Parathyroid adenoma (tissue), 2 donors: ENCODE results near the gene SDC4.

ENCODE experiments used
- H2AFZ ChIP-seq: fragments of 300-600 bp; sonication (generic); one replicate; pipeline ENCODE4 v1.7.0; 2017; ENCODE audit warnings: antibody characterized with exemption, mild to moderate bottlenecking
- H3K27ac ChIP-seq: fragments of 300-600 bp; sonication (generic); one replicate; pipeline ENCODE4 v1.7.0; 2017
- H3K27me3 ChIP-seq: fragments of 300-600 bp; sonication (generic); one replicate; pipeline ENCODE4 v1.7.0; 2017; ENCODE audit warnings: low read length; ENCODE audit not compliant: control insufficient read depth, insufficient read depth
- H3K36me3 ChIP-seq: fragments of 300-600 bp; sonication (generic); one replicate; pipeline ENCODE4 v1.7.0; 2017; ENCODE audit warnings: low read length; ENCODE audit not compliant: control insufficient read depth, insufficient read depth
- H3K4me1 ChIP-seq: fragments of 300-600 bp; sonication (generic); one replicate; pipeline ENCODE4 v1.7.0; 2017; ENCODE audit warnings: control low read depth
- H3K4me2 ChIP-seq: fragments of 300-600 bp; sonication (generic); one replicate; pipeline ENCODE4 v1.7.0; 2017; ENCODE audit warnings: low read length
- H3K4me3 ChIP-seq: fragments of 300-600 bp; sonication (generic); one replicate; pipeline ENCODE4 v1.7.0; 2017; ENCODE audit warnings: low read depth, low read length
- H3K79me2 ChIP-seq: fragments of 300-600 bp; sonication (generic); one replicate; pipeline ENCODE4 v1.7.0; 2017; ENCODE audit warnings: control low read depth
- H3K9ac ChIP-seq: fragments of 300-600 bp; sonication (generic); one replicate; pipeline ENCODE4 v1.7.0; 2017; ENCODE audit warnings: mild to moderate bottlenecking
- H3K9me3 ChIP-seq: fragments of 300-600 bp; sonication (generic); one replicate; pipeline ENCODE4 v1.7.0; 2017; ENCODE audit warnings: low read length; ENCODE audit not compliant: control insufficient read depth
- TF ChIP-seq, protein P1 (sequence below): fragments of 300-600 bp; sonication (generic); IDR thresholded peaks from one replicate; pipeline ENCODE4 v1.7.0; 2017; ENCODE audit warnings: antibody characterized with exemption, mild to moderate bottlenecking
- donor health status: primary hyperparathyroidism.

The SDC4 gene

DNA sequence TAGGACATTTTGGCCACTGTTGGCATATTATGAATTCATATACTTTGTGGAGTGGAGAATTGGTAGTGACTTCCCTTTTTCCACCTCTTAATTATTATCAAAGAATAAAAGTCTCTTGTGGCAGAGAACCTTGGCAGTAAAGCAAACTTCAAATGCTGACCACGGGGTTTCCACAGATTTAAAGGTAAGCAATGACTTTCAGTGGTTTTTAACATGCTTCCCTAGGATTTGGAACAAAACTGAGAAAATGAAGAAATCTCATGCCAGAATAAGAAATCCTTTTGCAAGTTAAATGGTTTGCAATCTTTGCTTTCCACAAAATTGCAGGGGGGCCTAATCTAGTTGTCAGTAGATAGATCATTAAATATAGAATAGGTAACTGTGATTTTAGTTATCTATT lies 2.0 kb upstream of the SDC4 start:
- Histone ChIP-seq H3K9ac (no peak overlapping the region), H3K27ac (no peak overlapping the region), H3K27me3 (no peaks in the 10 kb centered on the region), H3K36me3 (no peaks in the 10 kb centered on the region), H3K9me3 (no peaks in the 10 kb centered on the region), H3K4me3 (no peak overlapping the region), H2AFZ (peak overlapping the region; percentile 16), H3K4me1 (peaks cover 10% of the 10 kb centered on the region), H3K4me2 (no peak overlapping the region), H3K79me2 (no peaks in the 10 kb centered on the region)
- TF ChIP-seq, protein P1, sequence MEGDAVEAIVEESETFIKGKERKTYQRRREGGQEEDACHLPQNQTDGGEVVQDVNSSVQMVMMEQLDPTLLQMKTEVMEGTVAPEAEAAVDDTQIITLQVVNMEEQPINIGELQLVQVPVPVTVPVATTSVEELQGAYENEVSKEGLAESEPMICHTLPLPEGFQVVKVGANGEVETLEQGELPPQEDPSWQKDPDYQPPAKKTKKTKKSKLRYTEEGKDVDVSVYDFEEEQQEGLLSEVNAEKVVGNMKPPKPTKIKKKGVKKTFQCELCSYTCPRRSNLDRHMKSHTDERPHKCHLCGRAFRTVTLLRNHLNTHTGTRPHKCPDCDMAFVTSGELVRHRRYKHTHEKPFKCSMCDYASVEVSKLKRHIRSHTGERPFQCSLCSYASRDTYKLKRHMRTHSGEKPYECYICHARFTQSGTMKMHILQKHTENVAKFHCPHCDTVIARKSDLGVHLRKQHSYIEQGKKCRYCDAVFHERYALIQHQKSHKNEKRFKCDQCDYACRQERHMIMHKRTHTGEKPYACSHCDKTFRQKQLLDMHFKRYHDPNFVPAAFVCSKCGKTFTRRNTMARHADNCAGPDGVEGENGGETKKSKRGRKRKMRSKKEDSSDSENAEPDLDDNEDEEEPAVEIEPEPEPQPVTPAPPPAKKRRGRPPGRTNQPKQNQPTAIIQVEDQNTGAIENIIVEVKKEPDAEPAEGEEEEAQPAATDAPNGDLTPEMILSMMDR: no peak

DNA sequence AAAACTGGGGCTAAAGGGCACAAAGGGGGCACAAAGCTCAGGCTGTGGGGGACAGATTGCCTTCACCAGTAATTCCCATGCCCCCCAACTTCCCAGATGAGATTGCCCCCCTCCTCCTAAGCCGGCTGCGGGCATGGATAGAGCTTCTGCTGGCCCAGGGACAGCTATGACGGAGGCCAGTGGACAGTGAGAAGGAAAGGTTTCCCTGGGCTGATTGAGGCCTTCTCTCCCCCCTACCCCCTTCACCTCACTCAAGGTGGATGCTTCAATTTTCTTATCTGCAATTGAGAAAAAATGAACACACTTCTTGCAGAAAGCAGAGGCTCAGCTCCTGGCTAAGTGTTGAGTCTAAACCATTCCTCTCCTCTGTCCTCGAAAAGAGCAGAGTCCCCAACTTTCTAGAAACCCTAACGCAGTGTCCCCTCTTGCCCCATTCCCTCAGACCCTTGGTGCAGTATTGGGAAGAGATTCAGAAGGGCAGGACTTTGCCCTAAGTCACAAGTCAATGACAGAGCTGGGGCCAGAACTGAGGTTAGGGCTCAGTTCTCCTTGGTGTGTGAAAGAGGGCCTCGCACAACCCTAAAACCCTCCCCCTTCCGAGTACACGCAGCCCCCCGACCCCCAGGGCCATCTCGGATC lies 808 bp downstream of the SDC4 start:
- Histone ChIP-seq H3K9me3 (no peaks in the 10 kb centered on the region), H3K9ac (peak overlapping the region; percentile 56), H3K79me2 (no peaks in the 10 kb centered on the region), H3K27me3 (no peaks in the 10 kb centered on the region), H3K4me3 (peak overlapping the region; percentile 75), H3K4me2 (peak overlapping the region; percentile 92), H3K4me1 (peaks cover 31% of the 10 kb centered on the region), H3K36me3 (no peaks in the 10 kb centered on the region), H3K27ac (peak overlapping the region; percentile 34), H2AFZ (peak overlapping the region; percentile 87)
- TF ChIP-seq, protein P1: no peak

DNA sequence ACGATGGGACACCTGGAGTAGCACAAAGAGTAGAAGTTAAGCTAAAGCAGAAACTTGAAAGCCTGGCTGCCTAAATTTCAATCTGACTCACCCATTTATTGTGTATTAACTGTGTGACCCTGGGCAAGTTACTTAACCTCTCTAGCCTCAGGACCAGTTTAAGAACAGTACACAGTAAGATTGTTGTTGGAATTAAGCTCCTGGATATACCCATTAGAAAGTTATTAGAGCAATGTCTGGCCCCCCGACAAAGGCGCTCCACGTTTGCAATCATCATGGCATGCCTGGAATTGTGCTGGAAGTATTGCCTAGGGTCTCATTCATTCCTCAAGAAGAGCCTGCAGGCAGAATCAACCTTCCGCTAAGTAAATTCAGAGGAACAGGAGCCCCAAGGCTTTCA lies 1.4 kb downstream of the SDC4 start:
- peak overlapping the region; percentile 75 for H3K4me3 ChIP-seq
- TF ChIP-seq, protein P1: no peak

DNA sequence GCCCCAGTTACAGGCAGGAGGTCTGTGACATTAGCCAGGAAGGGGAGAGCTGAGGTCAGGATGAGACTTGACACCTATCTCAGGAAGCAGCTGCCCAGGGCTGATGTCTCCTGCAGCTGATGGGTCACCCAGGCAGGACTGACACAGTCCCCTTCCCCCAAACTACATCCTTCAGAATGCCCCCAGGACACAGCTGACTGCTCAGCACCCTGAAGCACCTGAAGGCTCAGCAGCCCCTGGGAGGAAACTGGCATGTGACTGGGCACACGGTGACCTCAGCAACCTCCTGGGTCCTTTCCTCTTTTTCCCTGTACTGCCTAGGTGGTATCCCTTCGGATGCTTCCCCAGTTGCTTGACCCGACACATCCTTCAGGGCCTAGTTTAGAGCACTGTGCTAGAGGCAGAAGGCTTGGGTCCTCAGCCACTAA lies 1.9 kb downstream of the SDC4 start:
- H3K79me2 ChIP-seq: no peaks in the 10 kb centered on the region
- no peaks in the 10 kb centered on the region for H3K36me3 ChIP-seq
- H3K27ac ChIP-seq: no peak overlapping the region
- H3K27me3 ChIP-seq: no peaks in the 10 kb centered on the region
- peaks cover 42% of the 10 kb centered on the region for H3K4me1 ChIP-seq
- H3K9me3 ChIP-seq: no peaks in the 10 kb centered on the region
- peak overlapping the region; percentile 28 for H3K4me2 ChIP-seq
- H2AFZ ChIP-seq: no peak overlapping the region
- no peak overlapping the region for H3K9ac ChIP-seq
- TF ChIP-seq, protein P1: no peak
- H3K4me3 ChIP-seq: peak overlapping the region; percentile 75

More for the DNA sequence above, 1.4 kb downstream of the SDC4 start:
- no peaks in the 10 kb centered on the region for H3K27me3 ChIP-seq
- no peaks in the 10 kb centered on the region for H3K36me3 ChIP-seq
- peaks cover 36% of the 10 kb centered on the region for H3K4me1 ChIP-seq
- H3K79me2 ChIP-seq: no peaks in the 10 kb centered on the region
- H3K27ac ChIP-seq: no peak overlapping the region
- no peak overlapping the region for H2AFZ ChIP-seq
- no peak overlapping the region for H3K9ac ChIP-seq
- peak overlapping the region; percentile 92 for H3K4me2 ChIP-seq
- H3K9me3 ChIP-seq: no peaks in the 10 kb centered on the region
